Measurements from ENCODE around the gene TRAPPC4. TPM values are rescaled to one million over a fixed set of nuclear protein-coding genes. Genes with fewer than 3 reads are reported as not detected.

The TRAPPC4 gene
- total RNA-seq, 1 experiment from 2014 or later, result 78.9 TPM

GRCh38 chr11:119011476-119012053 lies 7.0 kb upstream of the TRAPPC4 start:
- no peak overlapping the region for H3K27ac ChIP-seq (ENCODE audit: low read length)
- no peaks in the 10 kb centered on the region for H3K27me3 ChIP-seq (ENCODE audit: control insufficient read depth, insufficient read depth, low read length)
- no peak overlapping the region for H3K4me3 ChIP-seq (ENCODE audit: low read depth in 2 of 2, low read length in 2 of 2)
- ATAC-seq (peak; percentile 11), DNase-seq (ENCODE audit: low read depth, low spot score) (no peak)
- in situ Hi-C loops (cut with HindIII; ENCODE audit: low pct_unique_long_range_greater_than_20kb, low sequenced_read_pairs), result no loop called here
- H3K36me3 ChIP-seq (ENCODE audit: control insufficient read depth, insufficient read depth, low read length), result peaks cover 17% of the 10 kb centered on the region
- H3K9me3 ChIP-seq (ENCODE audit: control insufficient read depth, insufficient read depth, low read depth, low read length), result no peaks in the 10 kb centered on the region
- H3K4me1 ChIP-seq (ENCODE audit: control insufficient read depth, insufficient read depth, low read length), result peaks cover 13% of the 10 kb centered on the region
- intact Hi-C loops (cut with micrococcal nuclease; ENCODE audit: unreplicated experiment), result no loop called here
- TF ChIP-seq CTCF (IDR thresholded peaks at IDR 0.05) (no peak), TCF7L2 (IDR thresholded peaks at IDR 0.05; ENCODE audit: low read depth, low read length) (no peak), REST (IDR thresholded peaks at IDR 0.05; ENCODE audit: insufficient read depth in 1 of 2, low read depth in 2 of 2, low read length in 1 of 2) (no peak), POLR2AphosphoS5 (IDR thresholded peaks at IDR 0.05; ENCODE audit: low read depth, low read length) (no peak), SIN3A (IDR thresholded peaks at IDR 0.05; ENCODE audit: borderline replicate concordance, insufficient read depth, low read depth, low read length) (no peak)
- ChIA-PET CTCF (no interaction called here), POLR2A (interaction anchor here (0.7 kb wide), 1 partner anchor 14 kb away, joined by 4 read pairs; the partner anchor contains the start of gene CENATAC)
- no TSS peak for BruUV-seq (replicated peaks)

GRCh38 chr11:119012629-119013170 lies 5.9 kb upstream of the TRAPPC4 start:
- in situ Hi-C loops (cut with HindIII; ENCODE audit: low pct_unique_long_range_greater_than_20kb, low sequenced_read_pairs), result no loop called here
- DNase-seq (ENCODE audit: low read depth, low spot score), result no peak
- ChIA-PET CTCF (no interaction called here), POLR2A (interaction anchor here (0.6 kb wide), 1 partner anchor 8 kb away, joined by 4 read pairs; no protein-coding TSS in a partner anchor)
- Histone ChIP-seq H3K4me3 (ENCODE audit: low read depth in 2 of 2, low read length in 2 of 2) (no peak overlapping the region), H3K36me3 (ENCODE audit: control insufficient read depth, insufficient read depth, low read length) (peaks cover 24% of the 10 kb centered on the region), H3K27me3 (ENCODE audit: control insufficient read depth, insufficient read depth, low read length) (no peaks in the 10 kb centered on the region), H3K27ac (ENCODE audit: low read length) (no peak overlapping the region; the same call in 1 of the 2 replicates), H3K4me1 (ENCODE audit: control insufficient read depth, insufficient read depth, low read length) (peaks cover 14% of the 10 kb centered on the region), H3K9me3 (ENCODE audit: control insufficient read depth, insufficient read depth, low read depth, low read length) (no peaks in the 10 kb centered on the region)
- intact Hi-C loops (cut with micrococcal nuclease; ENCODE audit: unreplicated experiment), result no loop called here
- BruUV-seq (replicated peaks), result no TSS peak
- no peak for ATAC-seq
- TF ChIP-seq SIN3A (IDR thresholded peaks at IDR 0.05; ENCODE audit: borderline replicate concordance, insufficient read depth, low read depth, low read length), result no peak
- no peak for TF ChIP-seq REST (IDR thresholded peaks at IDR 0.05; ENCODE audit: insufficient read depth in 1 of 2, low read depth in 2 of 2, low read length in 1 of 2)
- TF ChIP-seq POLR2AphosphoS5 (IDR thresholded peaks at IDR 0.05; ENCODE audit: low read depth, low read length), result no peak; the same call in 1 of the 2 replicates
- TF ChIP-seq CTCF (IDR thresholded peaks at IDR 0.05), result no peak

All from Panc1 (cell line).